Activated CD4-positive, alpha-beta T cell treated with anti-CD3 and anti-CD28 coated beads, Interleukin-2, Interleukin-4, amounts not matched to agents 100 ng/mL and 50 ng/mL, durations not matched to agents 16 hours and 8 hours (primary cell): Measurements from ENCODE around the gene KRTAP19-1.

ENCODE experiments used
- DNase-seq: peaks from one replicate; pipeline ENCODE4 v3.0.0-alpha.2; 2020; ENCODE audit warnings: low spot score

KRTAP19-1 gene

GRCh38 chr21:30480145-30480544, at the start of gene KRTAP19-1:
Gene KRTAP19-1 (minus strand): TSS chr21:30480367. CDS start chr21:30480317, 50 bp downstream.
- DNase-seq: no peak

GRCh38 chr21:30518876-30519275, 38.7 kb upstream of the KRTAP19-1 start:
- no peak for DNase-seq

GRCh38 chr21:30515681-30516080, 35.5 kb upstream of the KRTAP19-1 start:
- no peak for DNase-seq

GRCh38 chr21:30505621-30506205, 25.5 kb upstream of the KRTAP19-1 start:
- DNase-seq: peak; percentile 39

- DNase-seq: no peak
Measured at GRCh38 chr21:30502041-30502440, 21.9 kb upstream of the KRTAP19-1 start, which contains the start of gene KRTAP19-5. Gene KRTAP19-5 (minus strand): TSS chr21:30502141. CDS start chr21:30502090, 51 bp downstream.

GRCh38 chr21:30497065-30497464, 16.9 kb upstream of the KRTAP19-1 start, which contains the start of gene KRTAP19-4:
Gene KRTAP19-4 (minus strand): TSS chr21:30497165. CDS start chr21:30497110, 55 bp downstream.
- DNase-seq: no peak

- DNase-seq: no peak
Measured at GRCh38 chr21:30491963-30492428, 11.8 kb upstream of the KRTAP19-1 start, which contains the start of gene KRTAP19-3. Gene KRTAP19-3 (minus strand): TSS chr21:30492013. CDS start chr21:30491957, 56 bp downstream.

GRCh38 chr21:30487336-30487735, 7.2 kb upstream of the KRTAP19-1 start, which contains the start of gene KRTAP19-2:
Gene KRTAP19-2 (minus strand): TSS chr21:30487436. CDS start chr21:30487348, 88 bp downstream.
- DNase-seq: no peak

GRCh38 chr21:30486180-30486579, 6.0 kb upstream of the KRTAP19-1 start:
- no peak for DNase-seq

- no peak for DNase-seq
Measured at GRCh38 chr21:30482130-30482529, 2.0 kb upstream of the KRTAP19-1 start.

GRCh38 chr21:30479259-30479658, 908 bp downstream of the KRTAP19-1 start:
- DNase-seq: no peak

GRCh38 chr21:30478004-30478403, 2.2 kb downstream of the KRTAP19-1 start:
- DNase-seq: no peak

- no peak for DNase-seq
Measured at GRCh38 chr21:30468900-30469714, 11.1 kb downstream of the KRTAP19-1 start.

GRCh38 chr21:30463713-30464112, 16.5 kb downstream of the KRTAP19-1 start:
- DNase-seq: no peak

- no peak for DNase-seq
Measured at GRCh38 chr21:30448514-30448913, 31.7 kb downstream of the KRTAP19-1 start.

GRCh38 chr21:30447056-30447455, 33.1 kb downstream of the KRTAP19-1 start:
- no peak for DNase-seq

GRCh38 chr21:30444204-30444603, 36.0 kb downstream of the KRTAP19-1 start:
- DNase-seq: no peak

GRCh38 chr21:30443226-30443625, 36.9 kb downstream of the KRTAP19-1 start:
- DNase-seq: no peak

GRCh38 chr21:30439975-30440374, 40.2 kb downstream of the KRTAP19-1 start, which contains the start of gene KRTAP15-1:
Gene KRTAP15-1 (plus strand): TSS chr21:30440275. CDS start chr21:30440328, 53 bp downstream.
- DNase-seq: no peak

- DNase-seq: no peak
Measured at GRCh38 chr21:30437010-30437565, 43.1 kb downstream of the KRTAP19-1 start.

GRCh38 chr21:30434033-30434631, 46.0 kb downstream of the KRTAP19-1 start:
- DNase-seq: peak; percentile 46

- no peak for DNase-seq
Measured at GRCh38 chr21:30430170-30430655, 50.0 kb downstream of the KRTAP19-1 start, which contains the start of gene KRTAP13-4. Gene KRTAP13-4 (plus strand): TSS chr21:30430220. CDS start chr21:30430276, 56 bp downstream.
